Glutamatergic neuron (in vitro differentiated cells): ENCODE measurements around the gene POU3F1. TPM values are rescaled to one million over a fixed set of nuclear protein-coding genes. Genes with fewer than 3 reads are reported as not detected.

Experiments
- DNase-seq: peaks from one replicate; pipeline ENCODE4 v3.0.0; 2022
- H3K27ac Mint-ChIP-seq: one replicate; pipeline ENCODE4 v1.8.0; 2020; ENCODE audit warnings: mild to moderate bottlenecking, mixed read lengths, inconsistent platforms; ENCODE audit not compliant: unreplicated experiment
- H3K27me3 Mint-ChIP-seq: one replicate; pipeline ENCODE4 v1.8.0; 2020; ENCODE audit warnings: mild to moderate bottlenecking, moderate library complexity, mixed read lengths, inconsistent platforms; ENCODE audit not compliant: unreplicated experiment
- H3K36me3 Mint-ChIP-seq: one replicate; pipeline ENCODE4 v1.8.0; 2020; ENCODE audit warnings: mild to moderate bottlenecking, mixed read lengths, inconsistent platforms; ENCODE audit not compliant: unreplicated experiment
- H3K4me1 Mint-ChIP-seq: one replicate; pipeline ENCODE4 v1.8.0; 2020; ENCODE audit warnings: mild to moderate bottlenecking, low read depth, mixed read lengths, inconsistent platforms; ENCODE audit not compliant: unreplicated experiment
- H3K4me3 Mint-ChIP-seq: one replicate; pipeline ENCODE4 v1.8.0; 2020; ENCODE audit warnings: mild to moderate bottlenecking, mixed read lengths, inconsistent platforms; ENCODE audit not compliant: unreplicated experiment
- H3K9me3 Mint-ChIP-seq: one replicate; pipeline ENCODE4 v1.8.0; 2020; ENCODE audit warnings: mild to moderate bottlenecking, moderate library complexity, mixed read lengths, inconsistent platforms; ENCODE audit not compliant: unreplicated experiment
- CTCF ChIP-seq: fragments of 200-600 bp; sonication (generic); IDR thresholded peaks from one replicate; pipeline ENCODE4 v1.5.0; 2021; ENCODE audit not compliant: partially characterized antibody, unreplicated experiment
- total RNA-seq: library from RNA; stranded (reverse); fragmentation: NEBNext Ultra II Directional; extraction: Animal tissue kit (Norgen Biotek cat#: 25700); gene quantifications from one replicate; pipeline ENCODE4 v1.2.1, GENCODE V29; 2021; ENCODE audit not compliant: unreplicated experiment

The POU3F1 gene
- total RNA-seq, 1 donor from 2014 or later, result 9.3 TPM

GRCh38 chr1:38075191-38075590 lies 28.6 kb upstream of the POU3F1 start:
- Mint-ChIP-seq H3K27me3 (peaks cover 11% of the 10 kb centered on the region), H3K4me1 (peaks cover 23% of the 10 kb centered on the region)
- DNase-seq, result no peak

GRCh38 chr1:38074302-38074677 lies 27.7 kb upstream of the POU3F1 start:
- no peak overlapping the region for H3K27ac Mint-ChIP-seq
- H3K9me3 Mint-ChIP-seq, result peaks cover 7% of the 10 kb centered on the region
- no peaks in the 10 kb centered on the region for H3K36me3 Mint-ChIP-seq
- no peak for DNase-seq
- TF ChIP-seq CTCF, result no peak
- peaks cover 23% of the 10 kb centered on the region for H3K4me1 Mint-ChIP-seq
- H3K27me3 Mint-ChIP-seq, result peaks cover 11% of the 10 kb centered on the region
- no peak overlapping the region for H3K4me3 Mint-ChIP-seq

More at GRCh38 chr1:38075191-38075590, 28.6 kb upstream of the POU3F1 start:
- Mint-ChIP-seq H3K27ac (no peak overlapping the region), H3K36me3 (no peaks in the 10 kb centered on the region), H3K9me3 (peaks cover 5% of the 10 kb centered on the region), H3K4me3 (no peak overlapping the region)
- TF ChIP-seq CTCF, result no peak

GRCh38 chr1:38073534-38074301 lies 27.1 kb upstream of the POU3F1 start:
- Mint-ChIP-seq H3K9me3 (peaks cover 7% of the 10 kb centered on the region), H3K4me1 (peaks cover 23% of the 10 kb centered on the region), H3K27me3 (peaks cover 11% of the 10 kb centered on the region), H3K36me3 (no peaks in the 10 kb centered on the region), H3K27ac (no peak overlapping the region), H3K4me3 (peak overlapping the region; percentile 28)
- no peak for DNase-seq
- no peak for TF ChIP-seq CTCF

GRCh38 chr1:38072858-38073257 lies 26.3 kb upstream of the POU3F1 start:
- peaks cover 11% of the 10 kb centered on the region for H3K27me3 Mint-ChIP-seq
- peaks cover 8% of the 10 kb centered on the region for H3K9me3 Mint-ChIP-seq
- no peak overlapping the region for H3K27ac Mint-ChIP-seq
- DNase-seq, result no peak
- H3K4me3 Mint-ChIP-seq, result no peak overlapping the region
- H3K4me1 Mint-ChIP-seq, result peaks cover 25% of the 10 kb centered on the region
- TF ChIP-seq CTCF, result no peak
- no peaks in the 10 kb centered on the region for H3K36me3 Mint-ChIP-seq
